ENCODE results near the gene AAMP.

- TF ChIP-seq CTBP1 (IDR thresholded peaks at IDR 0.05; ENCODE audit: borderline replicate concordance) (no peak), SP1 (IDR thresholded peaks at IDR 0.05) (no peak)
These were observed 21.5 kb upstream of the AAMP start for GRCh38 chr2:218291318-218292047.

All from HEK293T (cell line).